Suprapubic skin (tissue), 4 donors: ENCODE data around the gene VWF. TPM values are rescaled to one million over a fixed set of nuclear protein-coding genes. Genes with fewer than 3 reads are reported as not detected.
A peak's percentile ranks its signal among the peaks of the same experiment; 100 is the strongest.

ENCODE experiments used
- DNase-seq, 2 donors: peaks; one replicate each; pipeline ENCODE4 v3.0.0-alpha.2; 2019; ENCODE audit warnings: low spot score in 2 of 2
- H3K27ac ChIP-seq: fragments of 200-600 bp; sonication (generic); one replicate; pipeline ENCODE4 v1.5.1; 2019
- H3K27me3 ChIP-seq: fragments of 200-600 bp; sonication (generic); one replicate; pipeline ENCODE4 v1.5.1; 2019
- H3K36me3 ChIP-seq: fragments of 200-600 bp; sonication (generic); one replicate; pipeline ENCODE4 v1.5.1; 2019
- H3K4me1 ChIP-seq: fragments of 200-600 bp; sonication (generic); one replicate; pipeline ENCODE4 v1.5.1; 2019
- H3K4me3 ChIP-seq: fragments of 200-600 bp; sonication (generic); one replicate; pipeline ENCODE4 v1.5.1; 2019; ENCODE audit warnings: mild to moderate bottlenecking
- H3K9me3 ChIP-seq: fragments of 200-600 bp; sonication (generic); one replicate; pipeline ENCODE4 v1.5.1; 2019
- EP300 ChIP-seq: sonication (generic); formaldehyde crosslinking; IDR thresholded peaks from one replicate; pipeline ENCODE4 v1.6.1; 2017; ENCODE audit warnings: antibody characterized with exemption
- POLR2A ChIP-seq, 2 donors: fragments of 450-650 bp; IDR thresholded peaks; one replicate each; pipeline ENCODE4 v1.6.1; 2017; ENCODE audit warnings: antibody characterized with exemption in 2 of 2, mild to moderate bottlenecking in 2 of 2, moderate library complexity in 2 of 2
- POLR2AphosphoS5 ChIP-seq, 3 donors: sonication (generic); formaldehyde crosslinking; IDR thresholded peaks; one replicate each; pipeline ENCODE4 v1.6.1; 2017; ENCODE audit warnings: antibody characterized with exemption in 3 of 3
- WGBS: methylation state at CpG from one replicate; pipeline ENCODE4 v1.1.5; 2018; 5-methylcytosine and 5-hydroxymethylcytosine counted together
- total RNA-seq, 4 donors: library from RNA; depleted of rRNA; stranded (reverse); fragments of >200 nt; gene quantifications; one replicate each; pipeline ENCODE4 v1.1.0, GENCODE V29; 2016
- TF ChIP-seq, protein P1 (sequence below), 2 donors: fragments of 200-600 bp in 1 of 2; fragments of 450-650 bp in 1 of 2; sonication (generic) in 1 of 2; IDR thresholded peaks; one replicate each; pipeline ENCODE4 v1.5.1; 2016 to 2019; ENCODE audit warnings: antibody characterized with exemption in 2 of 2, mild to moderate bottlenecking in 1 of 2, moderate library complexity in 1 of 2

VWF gene
- total RNA-seq, 4 donors from 2014 or later = 35.5 to 91.7 (median 61.7) TPM

DNA sequence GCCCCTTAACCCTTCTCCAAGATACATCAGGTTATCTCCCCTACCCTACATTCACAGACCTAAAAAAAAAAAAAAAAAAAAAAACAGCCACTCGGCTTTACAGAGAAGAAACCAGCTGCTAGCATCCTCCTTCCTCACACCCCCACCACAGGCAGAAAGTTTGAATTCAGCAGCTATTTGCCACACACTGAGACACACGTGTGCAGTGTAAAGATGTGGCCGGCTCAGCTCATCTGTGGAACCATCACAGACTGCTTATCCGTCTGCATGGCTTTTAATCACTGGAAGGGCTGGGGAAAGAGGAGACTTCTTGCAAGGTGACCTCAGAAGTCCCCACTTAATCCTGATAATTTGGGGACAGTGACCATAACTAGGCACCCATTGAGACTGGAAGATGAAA lies 50.0 kb downstream of the VWF start:
- WGBS = 56% methylated on average over 4 of the region's 4 CpGs
- Histone ChIP-seq H3K4me1 (peaks cover 54% of the 10 kb centered on the region), H3K4me3 (peak overlapping the region; percentile 30), H3K36me3 (no peaks in the 10 kb centered on the region), H3K27me3 (no peaks in the 10 kb centered on the region), H3K9me3 (no peaks in the 10 kb centered on the region), H3K27ac (no peak overlapping the region)
- no peak for TF ChIP-seq EP300
- no peak for TF ChIP-seq POLR2A (IDR thresholded peaks at IDR 0.05)
- TF ChIP-seq POLR2AphosphoS5 (IDR thresholded peaks at IDR 0.05) = no peak
- TF ChIP-seq, protein P1, sequence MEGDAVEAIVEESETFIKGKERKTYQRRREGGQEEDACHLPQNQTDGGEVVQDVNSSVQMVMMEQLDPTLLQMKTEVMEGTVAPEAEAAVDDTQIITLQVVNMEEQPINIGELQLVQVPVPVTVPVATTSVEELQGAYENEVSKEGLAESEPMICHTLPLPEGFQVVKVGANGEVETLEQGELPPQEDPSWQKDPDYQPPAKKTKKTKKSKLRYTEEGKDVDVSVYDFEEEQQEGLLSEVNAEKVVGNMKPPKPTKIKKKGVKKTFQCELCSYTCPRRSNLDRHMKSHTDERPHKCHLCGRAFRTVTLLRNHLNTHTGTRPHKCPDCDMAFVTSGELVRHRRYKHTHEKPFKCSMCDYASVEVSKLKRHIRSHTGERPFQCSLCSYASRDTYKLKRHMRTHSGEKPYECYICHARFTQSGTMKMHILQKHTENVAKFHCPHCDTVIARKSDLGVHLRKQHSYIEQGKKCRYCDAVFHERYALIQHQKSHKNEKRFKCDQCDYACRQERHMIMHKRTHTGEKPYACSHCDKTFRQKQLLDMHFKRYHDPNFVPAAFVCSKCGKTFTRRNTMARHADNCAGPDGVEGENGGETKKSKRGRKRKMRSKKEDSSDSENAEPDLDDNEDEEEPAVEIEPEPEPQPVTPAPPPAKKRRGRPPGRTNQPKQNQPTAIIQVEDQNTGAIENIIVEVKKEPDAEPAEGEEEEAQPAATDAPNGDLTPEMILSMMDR (IDR thresholded peaks at IDR 0.05) = no peak
- DNase-seq = no peak

DNA sequence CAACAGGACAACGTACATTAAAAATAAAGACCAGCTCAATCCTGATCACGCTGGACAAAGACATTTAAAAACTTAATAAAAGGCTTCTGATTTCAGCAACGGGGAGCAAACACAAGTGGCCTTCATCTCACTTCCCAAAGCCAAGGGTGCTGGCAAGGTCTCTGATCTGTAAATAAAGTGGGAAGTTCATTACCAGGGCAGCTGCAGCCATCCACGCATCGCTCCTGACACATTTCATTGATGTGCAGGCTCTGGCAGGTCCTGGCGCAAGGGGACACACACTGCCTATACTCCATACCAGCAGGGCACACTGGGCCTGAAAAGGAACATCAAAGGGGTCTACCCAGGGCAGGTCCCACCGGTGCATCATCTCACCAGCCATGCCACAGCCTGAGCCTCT lies 51.0 kb downstream of the VWF start:
- no peaks in the 10 kb centered on the region for H3K9me3 ChIP-seq

DNA sequence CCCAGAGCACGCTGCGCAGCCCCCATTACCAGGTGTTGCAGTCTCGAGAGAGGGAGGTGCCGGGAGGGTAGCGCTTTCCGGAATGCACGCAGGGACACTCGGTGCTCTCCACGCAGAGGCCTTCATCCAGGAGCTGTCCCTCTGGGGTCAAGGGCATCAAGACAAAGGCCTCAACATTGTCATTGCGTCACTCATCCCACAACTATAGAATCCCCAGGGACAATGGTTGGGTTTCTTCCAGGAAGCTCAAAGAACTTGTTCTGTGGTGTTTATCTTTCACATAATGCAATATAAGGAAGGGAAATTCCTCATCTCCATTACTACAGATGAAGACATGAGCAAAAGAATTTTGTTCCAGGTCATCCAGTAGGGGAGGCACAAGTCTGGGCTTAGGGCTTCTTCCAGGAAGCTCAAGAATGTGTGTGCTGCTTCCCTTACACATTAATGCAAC lies 52.1 kb downstream of the VWF start:
- TF ChIP-seq POLR2AphosphoS5 (IDR thresholded peaks at IDR 0.05) = no peak
- H3K36me3 ChIP-seq = no peaks in the 10 kb centered on the region
- H3K9me3 ChIP-seq = no peaks in the 10 kb centered on the region
- WGBS = 91% methylated on average over 10 of the region's 10 CpGs
- no peak overlapping the region for H3K4me3 ChIP-seq
- H3K4me1 ChIP-seq = peaks cover 51% of the 10 kb centered on the region
- no peaks in the 10 kb centered on the region for H3K27me3 ChIP-seq
- DNase-seq = no peak
- H3K27ac ChIP-seq = peak overlapping the region; percentile 11

More for the DNA sequence above, 51.0 kb downstream of the VWF start:
- Histone ChIP-seq H3K27ac (no peak overlapping the region), H3K4me3 (no peak overlapping the region), H3K27me3 (no peaks in the 10 kb centered on the region), H3K4me1 (peaks cover 55% of the 10 kb centered on the region), H3K36me3 (no peaks in the 10 kb centered on the region)
- WGBS = 88% methylated on average over 5 of the region's 7 CpGs
- TF ChIP-seq EP300 = no peak
- TF ChIP-seq, protein P1 (IDR thresholded peaks at IDR 0.05) = no peak
- TF ChIP-seq POLR2AphosphoS5 (IDR thresholded peaks at IDR 0.05) = no peak
- TF ChIP-seq POLR2A (IDR thresholded peaks at IDR 0.05) = no peak
- no peak for DNase-seq

DNA sequence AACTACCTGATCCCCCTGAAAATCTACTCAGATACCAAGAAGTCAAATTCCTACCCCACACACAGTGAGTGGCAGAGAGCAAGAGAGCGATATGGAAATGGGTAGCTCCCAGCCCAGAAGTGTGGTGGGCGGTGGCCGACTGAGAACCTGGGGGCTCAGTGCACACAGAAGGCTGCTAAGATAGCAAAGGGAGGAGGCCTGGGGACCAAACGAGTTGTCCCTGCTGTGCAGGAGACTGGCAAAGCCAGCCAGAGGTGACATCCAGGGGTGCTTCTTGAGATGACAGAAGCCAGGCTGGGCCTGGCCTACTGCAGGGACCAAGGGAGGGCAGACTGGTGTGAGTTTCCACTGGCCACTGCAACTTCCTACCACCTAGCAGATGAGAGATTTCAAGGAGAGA lies 52.9 kb downstream of the VWF start:
- TF ChIP-seq POLR2AphosphoS5 (IDR thresholded peaks at IDR 0.05) (no peak), POLR2A (IDR thresholded peaks at IDR 0.05) (no peak)
- TF ChIP-seq, protein P1 (IDR thresholded peaks at IDR 0.05) = no peak
- H3K27me3 ChIP-seq = no peaks in the 10 kb centered on the region
- no peaks in the 10 kb centered on the region for H3K36me3 ChIP-seq
- DNase-seq = no peak
- no peak overlapping the region for H3K4me3 ChIP-seq
- 91% methylated on average over 4 of the region's 4 CpGs for WGBS
- peak overlapping the region; percentile 11 for H3K27ac ChIP-seq
- no peaks in the 10 kb centered on the region for H3K9me3 ChIP-seq
- H3K4me1 ChIP-seq = peaks cover 51% of the 10 kb centered on the region

DNA sequence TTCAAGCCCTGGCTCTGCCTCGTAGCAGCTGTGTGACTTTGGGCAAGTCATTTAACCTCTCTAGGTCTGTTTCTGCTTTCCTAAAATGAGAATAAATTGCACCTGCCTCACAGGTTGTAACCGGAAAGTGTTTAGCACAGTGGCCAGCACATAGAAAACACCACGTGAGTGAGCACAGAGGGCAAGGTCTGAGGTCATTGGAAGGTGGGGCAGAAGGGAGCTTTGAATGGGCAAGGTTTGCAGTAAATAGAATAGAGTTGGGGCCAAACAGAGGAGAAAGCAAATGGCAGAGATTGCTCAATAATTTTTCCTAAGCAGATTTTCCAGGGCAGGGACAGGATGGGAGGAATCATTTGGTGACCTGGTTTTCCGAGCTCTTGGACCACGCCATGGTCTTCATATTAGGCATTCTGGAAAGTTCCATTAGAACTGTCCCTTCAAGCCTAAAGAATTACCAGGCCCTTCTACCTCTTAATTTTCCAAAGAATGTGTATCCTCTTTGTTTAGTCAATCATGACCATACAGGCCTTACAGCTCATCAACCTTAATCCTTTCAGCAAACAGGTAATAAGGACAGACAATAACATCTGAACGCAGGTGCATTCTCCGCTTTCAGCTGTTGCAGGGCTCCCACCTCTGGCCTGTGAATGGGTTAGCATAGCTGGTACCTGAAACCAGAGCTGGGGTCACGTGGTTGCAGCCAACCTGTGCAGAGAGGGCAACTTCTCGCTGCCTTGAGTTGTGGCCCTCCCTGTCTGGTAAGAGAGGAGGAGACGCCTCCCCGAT lies 53.8 kb downstream of the VWF start:
- Histone ChIP-seq H3K36me3 (no peaks in the 10 kb centered on the region), H3K4me3 (no peak overlapping the region), H3K27me3 (no peaks in the 10 kb centered on the region), H3K27ac (peak overlapping the region; percentile 39), H3K4me1 (peaks cover 50% of the 10 kb centered on the region), H3K9me3 (no peaks in the 10 kb centered on the region)
- WGBS = 79% methylated on average over 11 of the region's 11 CpGs
- DNase-seq = no peak
- TF ChIP-seq, protein P1 (IDR thresholded peaks at IDR 0.05) = no peak
- TF ChIP-seq EP300 = no peak
- TF ChIP-seq POLR2A (IDR thresholded peaks at IDR 0.05) = no peak
- no peak for TF ChIP-seq POLR2AphosphoS5 (IDR thresholded peaks at IDR 0.05)
